Endothelial cell of umbilical vein (primary cell): ENCODE measurements around the gene HIRA. TPM values are rescaled to one million over a fixed set of nuclear protein-coding genes. Genes with fewer than 3 reads are reported as not detected.

Experiments used
- BruUV-seq: library from RNA; stranded (reverse); fragments of 400-500 nt; replicated peaks from 2 replicates; lab custom pipeline; 2021; lab: Mats Ljungman, UMichigan
- CTCF ChIA-PET: fragments of 300-600, 350-600 bp; sonication (Branson Sonifier 250); formaldehyde crosslinking; loops from one replicate; lab custom pipeline; 2021; ENCODE audit warnings: antibody characterized with exemption, inconsistent platforms; lab: Charles Lee
- POLR2A ChIA-PET: fragments of 300-600, 350-600 bp; sonication (Branson Sonifier 250); formaldehyde crosslinking; loops from one replicate; lab custom pipeline; 2021; ENCODE audit warnings: antibody characterized with exemption, inconsistent platforms; lab: Charles Lee
- DNase-seq: peaks from one replicate; pipeline ENCODE4 v3.0.0-alpha.2; 2011; ENCODE audit warnings: low read depth, low spot score
- FAIRE-seq: peaks from 2 replicates; lab custom pipeline; 2011; peaks lifted over from hg19 to GRCh38; lab: Jason Lieb, UNC
- H2AFZ ChIP-seq: 2 replicates; pipeline ENCODE4 v1.6.0; 2012; ENCODE audit warnings: low read depth, low read length, control low read depth, inconsistent platforms
- H3K27ac ChIP-seq: 2 replicates; pipeline ENCODE4 v1.5.1; 2011; ENCODE audit warnings: low read depth, mild to moderate bottlenecking, control low read depth, low read length, moderate library complexity; ENCODE audit not compliant: insufficient read depth
- H3K27me3 ChIP-seq, 2 experiments: 2 replicates each; pipeline versions ENCODE4 v1.6.0 to v1.6.1; 2011; ENCODE audit warnings: low read length in 2 of 2, mixed read lengths in 1 of 2; ENCODE audit not compliant: control insufficient read depth in 2 of 2, insufficient read depth in 2 of 2
- H3K36me3 ChIP-seq, 2 experiments: 2 replicates in 1 of 2; 3 replicates in 1 of 2; pipeline ENCODE4 v1.5.1; 2011; ENCODE audit warnings: low read length in 2 of 2, mild to moderate bottlenecking in 1 of 2, moderate library complexity in 1 of 2; ENCODE audit not compliant: control insufficient read depth in 2 of 2, insufficient read depth in 2 of 2; ENCODE audit errors: extremely low read depth in 1 of 2
- H3K4me1 ChIP-seq: 3 replicates; pipeline ENCODE4 v1.5.1; 2011; ENCODE audit warnings: mild to moderate bottlenecking, low read length; ENCODE audit not compliant: control insufficient read depth, insufficient read depth; ENCODE audit errors: extremely low read depth
- H3K4me2 ChIP-seq: 2 replicates; pipeline ENCODE4 v1.6.1; 2011; ENCODE audit warnings: low read length, control low read depth, mixed read lengths; ENCODE audit not compliant: insufficient read depth
- H3K4me3 ChIP-seq, 3 experiments: fragments of 200-600 bp in 1 of 3; sonication (generic), shearing (Covaris generic) in 1 of 3; replicated peaks in 1 of 3; 2 replicates each; pipeline ENCODE4 v1.5.1; 2011 to 2016; ENCODE audit warnings: control low read depth in 3 of 3, low read length in 3 of 3, mild to moderate bottlenecking in 2 of 3, inconsistent platforms in 1 of 3, low read depth in 1 of 3, moderate library complexity in 1 of 3; ENCODE audit not compliant: insufficient read depth in 1 of 3
- H3K79me2 ChIP-seq: 2 replicates; pipeline ENCODE4 v1.6.0; 2012; ENCODE audit warnings: low read length, inconsistent platforms; ENCODE audit not compliant: control insufficient read depth, insufficient read depth
- H3K9ac ChIP-seq: replicated peaks from 2 replicates; pipeline ENCODE3; 2011; ENCODE audit warnings: low read length, control low read depth; ENCODE audit not compliant: insufficient read depth; ENCODE audit errors: extremely low read depth
- H3K9me1 ChIP-seq: replicated peaks from 3 replicates; pipeline ENCODE4 v1.6.0; 2011; ENCODE audit warnings: mild to moderate bottlenecking, low read length; ENCODE audit not compliant: control insufficient read depth, insufficient read depth; ENCODE audit errors: extremely low read depth
- H3K9me3 ChIP-seq: replicated peaks from 2 replicates; pipeline ENCODE4 v1.5.1; 2012; ENCODE audit warnings: low read length, inconsistent platforms; ENCODE audit not compliant: control insufficient read depth, insufficient read depth
- H4K20me1 ChIP-seq: replicated peaks from 2 replicates; pipeline ENCODE3; 2011; ENCODE audit warnings: mild to moderate bottlenecking, low read length; ENCODE audit not compliant: control insufficient read depth, insufficient read depth; ENCODE audit errors: extremely low read depth
- CTCF ChIP-seq, 2 donors: IDR thresholded peaks; 1 replicate in 1 of 2; 2 replicates in 1 of 2; pipeline ENCODE4 v1.5.1; 2011; ENCODE audit warnings: low read length in 2 of 2, mild to moderate bottlenecking in 2 of 2, moderate library complexity in 2 of 2, control low read depth in 1 of 2, inconsistent platforms in 1 of 2, low read depth in 1 of 2; ENCODE audit not compliant: insufficient read depth in 1 of 2; ENCODE audit errors: extremely low read depth in 1 of 2
- EZH2 ChIP-seq: IDR thresholded peaks from 2 replicates; pipeline ENCODE4 v1.6.1; 2012; ENCODE audit warnings: borderline replicate concordance, low read depth, mild to moderate bottlenecking, moderate library complexity, low read length, inconsistent platforms; ENCODE audit not compliant: severe bottlenecking
- FOS ChIP-seq: IDR thresholded peaks from 2 replicates; pipeline ENCODE4 v1.6.1; 2011; ENCODE audit warnings: mild to moderate bottlenecking, low read length, moderate library complexity, borderline replicate concordance; ENCODE audit not compliant: insufficient read depth
- GATA2 ChIP-seq: IDR thresholded peaks from 2 replicates; pipeline ENCODE4 v1.7.0; 2011; ENCODE audit warnings: low read depth, mild to moderate bottlenecking, moderate library complexity, mixed read lengths, low read length; ENCODE audit not compliant: insufficient read length, insufficient read depth
- JUN ChIP-seq: IDR thresholded peaks from 2 replicates; pipeline ENCODE4 v1.6.1; 2011; ENCODE audit warnings: borderline replicate concordance, low read depth; ENCODE audit not compliant: insufficient read length, insufficient read depth
- MAX ChIP-seq: IDR thresholded peaks from 2 replicates; pipeline ENCODE4 v1.6.1; 2011; ENCODE audit not compliant: insufficient read depth, insufficient read length
- MYC ChIP-seq: IDR thresholded peaks from one replicate; pipeline ENCODE4 v1.6.1; 2011; ENCODE audit warnings: mild to moderate bottlenecking, low read depth, low read length
- POLR2A ChIP-seq: IDR thresholded peaks from 2 replicates; pipeline ENCODE4 v1.6.1; 2012; ENCODE audit warnings: low read depth, mild to moderate bottlenecking, control low read depth, low read length
- POLR2AphosphoS5 ChIP-seq: IDR thresholded peaks from 2 replicates; pipeline ENCODE4 v1.6.1; 2012; ENCODE audit warnings: low read depth, mild to moderate bottlenecking, control low read depth, low read length, moderate library complexity; ENCODE audit not compliant: insufficient read depth
- dilution Hi-C: fragments of 300-500 bp; cut with MboI; formaldehyde crosslinking; loops from one replicate; pipeline ENCODE4 v1.15.0; 2019; ENCODE audit warnings: low sequenced_read_pairs; ENCODE audit not compliant: extremely low pct_ligation_motif_present
- intact Hi-C: fragments of 100-400 bp; cut with micrococcal nuclease; formaldehyde crosslinking; loops from one replicate; pipeline ENCODE4 v1.10.0; 2022
- polyA plus RNA-seq, 4 experiments: library from polyadenylated mRNA; depleted of rRNA in 3 of 4; stranded (reverse) in 3 of 4; unstranded in 1 of 4; fragments of >200 nt; gene quantifications; 2 replicates each; pipeline versions ENCODE4 v1.2.1 to v1.2.3, GENCODE V29; 2011 to 2012; ENCODE audit warnings: missing spikeins in 1 of 4
- total RNA-seq: library from RNA; stranded (reverse); gene quantifications from 2 replicates; pipeline ENCODE4 v1.2.3, GENCODE V29; 2021

The HIRA gene
- total and polyA plus RNA-seq, 2 donors (not counting 3 experiments of a cell fraction or from before 2014, with no cell fraction given), result 17.3 to 27.7 TPM

GRCh38 chr22:19429950-19430889, 1.3 kb downstream of the HIRA start:
- Histone ChIP-seq H3K9ac (peak overlapping the region; percentile 68), H3K4me3 (peak overlapping the region; percentile 41 to 86 (median 69)), H3K4me2 (peak overlapping the region; percentile 86), H3K9me1 (no peaks in the 10 kb centered on the region), H3K79me2 (peaks cover 63% of the 10 kb centered on the region), H3K36me3 (peaks cover 2 to 3% of the 10 kb centered on the region in 2 experiments), H3K27ac (no peak overlapping the region), H3K9me3 (no peaks in the 10 kb centered on the region), H3K4me1 (peaks cover 17% of the 10 kb centered on the region), H3K27me3 (no peaks in the 10 kb centered on the region), H2AFZ (no peak overlapping the region), H4K20me1 (no peaks in the 10 kb centered on the region)
- dilution Hi-C loops, result no loop called here
- DNase-seq, result peak; percentile 16
- ChIA-PET CTCF (interaction anchor here (1.0 to 2.1 kb wide), 3 partner anchors 40 to 200 kb away, joined by 3 to 6 read pairs (median 3); no protein-coding TSS in a partner anchor), POLR2A (no interaction called here)
- peak; percentile 62 for FAIRE-seq
- TF ChIP-seq MAX (no peak), FOS (no peak), POLR2AphosphoS5 (no peak), MYC (no peak), CTCF (IDR thresholded peaks at IDR 0.05; ENCODE audit: extremely low read depth in 1 of 2, insufficient read depth in 1 of 2, low read depth in 1 of 2, low read length in 2 of 2) (no peak), GATA2 (no peak), EZH2 (no peak), POLR2A (no peak), JUN (no peak)
- TSS peak; percentile 23 for BruUV-seq
- intact Hi-C loops, result no loop called here
